HEK293 (cell line): ENCODE data around the gene IGF2R.

ENCODE experiments used
- CTCF ChIA-PET: fragments of 350-600 bp; formaldehyde crosslinking; extraction: SDS; loops from one replicate; lab custom pipeline; 2021; ENCODE audit warnings: antibody characterized with exemption; lab: Yijun Ruan, JAX
- POLR2A ChIA-PET: fragments of 300-600 bp; formaldehyde crosslinking; extraction: SDS; loops from one replicate; lab custom pipeline; 2020; ENCODE audit warnings: antibody characterized with exemption, inconsistent platforms; lab: Yijun Ruan, JAX
- H3K27ac ChIP-seq: fragments of 200-500 bp; sonication (Bioruptor generic); 2 replicates; pipeline ENCODE4 v1.5.1; 2014; ENCODE audit warnings: low read depth, low read length, control low read depth, inconsistent platforms; ENCODE audit errors: extremely low read depth
- H3K36me3 ChIP-seq, 2 experiments: fragments of 200-500 bp in 1 of 2; sonication (Bioruptor generic) in 1 of 2; 1 replicate in 1 of 2; 2 replicates in 1 of 2; pipeline ENCODE4 v1.5.1; 2014 to 2017; ENCODE audit warnings: inconsistent platforms in 2 of 2, low read length in 2 of 2; ENCODE audit not compliant: control insufficient read depth in 2 of 2, insufficient read depth in 1 of 2
- H3K4me1 ChIP-seq: fragments of 200-500 bp; sonication (Bioruptor generic); 2 replicates; pipeline ENCODE4 v1.5.1; 2014; ENCODE audit warnings: mild to moderate bottlenecking, low read length, inconsistent platforms; ENCODE audit not compliant: control insufficient read depth, insufficient read depth
- H3K4me3 ChIP-seq: 2 replicates; pipeline ENCODE4 v1.5.1; 2011; ENCODE audit warnings: low read depth, mild to moderate bottlenecking, control low read depth, low read length, moderate library complexity
- H3K9me3 ChIP-seq: fragments of 200-500 bp; sonication (Bioruptor generic); 2 replicates; pipeline ENCODE4 v1.5.1; 2014; ENCODE audit warnings: low read depth, low read length, inconsistent platforms; ENCODE audit not compliant: control insufficient read depth, insufficient read depth
- FEZF1 ChIP-seq: fragments of 450-650 bp; formaldehyde crosslinking; IDR thresholded peaks from 2 replicates; pipeline ENCODE4 v1.5.1; 2016; ENCODE audit warnings: missing biosample characterization, missing genetic modification characterization
- KLF17 ChIP-seq: fragments of 450-650 bp; formaldehyde crosslinking; IDR thresholded peaks from 2 replicates; pipeline ENCODE4 v1.5.1; 2016; ENCODE audit warnings: missing biosample characterization, missing genetic modification characterization
- PRDM10 ChIP-seq: fragments of 450-650 bp; formaldehyde crosslinking; IDR thresholded peaks from 2 replicates; pipeline ENCODE4 v1.5.1; 2016; ENCODE audit warnings: missing biosample characterization, missing genetic modification characterization
- PRDM4 ChIP-seq: fragments of 450-650 bp; formaldehyde crosslinking; IDR thresholded peaks from 2 replicates; pipeline ENCODE4 v1.5.1; 2017; ENCODE audit warnings: missing biosample characterization, missing genetic modification characterization
- PRDM6 ChIP-seq: fragments of 450-650 bp; formaldehyde crosslinking; IDR thresholded peaks from 2 replicates; pipeline ENCODE4 v1.5.1; 2017; ENCODE audit warnings: missing biosample characterization, missing genetic modification characterization
- SP3 ChIP-seq: fragments of 450-650 bp; formaldehyde crosslinking; IDR thresholded peaks from 2 replicates; pipeline ENCODE4 v1.5.1; 2016; ENCODE audit warnings: missing biosample characterization, missing genetic modification characterization
- TCF7L2 ChIP-seq: IDR thresholded peaks from 2 replicates; pipeline ENCODE4 v1.6.1; 2011; ENCODE audit warnings: low read depth, mild to moderate bottlenecking, inconsistent platforms, low read length, moderate library complexity, borderline replicate concordance
- TRIM28 ChIP-seq: IDR thresholded peaks from 2 replicates; pipeline ENCODE4 v1.6.1; 2011; ENCODE audit warnings: low read length, control low read depth, borderline replicate concordance
- ZBTB20 ChIP-seq: fragments of 450-650 bp; formaldehyde crosslinking; IDR thresholded peaks from 2 replicates; pipeline ENCODE4 v1.5.1; 2016; ENCODE audit warnings: missing biosample characterization, missing genetic modification characterization
- ZBTB7A ChIP-seq: fragments of 450-650 bp; formaldehyde crosslinking; IDR thresholded peaks from 2 replicates; pipeline ENCODE4 v1.5.1; 2016; ENCODE audit warnings: low read depth, missing biosample characterization, missing genetic modification characterization
- ZNF133 ChIP-seq: fragments of 450-650 bp; formaldehyde crosslinking; IDR thresholded peaks from 2 replicates; pipeline ENCODE4 v1.5.1; 2016; ENCODE audit warnings: missing biosample characterization, missing genetic modification characterization
- ZNF2 ChIP-seq: fragments of 450-650 bp; formaldehyde crosslinking; IDR thresholded peaks from 2 replicates; pipeline ENCODE4 v1.5.1; 2016; ENCODE audit warnings: missing biosample characterization, missing genetic modification characterization
- ZNF239 ChIP-seq: fragments of 450-650 bp; formaldehyde crosslinking; IDR thresholded peaks from 2 replicates; pipeline ENCODE4 v1.5.1; 2016; ENCODE audit warnings: missing biosample characterization, missing genetic modification characterization
- ZNF274 ChIP-seq, 2 experiments: fragments of 200-500 bp in 1 of 2; fragments of 450-650 bp in 1 of 2; sonication (Bioruptor generic) in 1 of 2; formaldehyde crosslinking in 1 of 2; IDR thresholded peaks; 2 replicates each; pipeline versions ENCODE4 v1.5.1 to v1.6.1; 2014 to 2016; ENCODE audit warnings: borderline replicate concordance in 1 of 2, inconsistent platforms in 1 of 2, low read length in 1 of 2, missing biosample characterization in 1 of 2, missing genetic modification characterization in 1 of 2
- ZNF561 ChIP-seq: fragments of 450-650 bp; IDR thresholded peaks from 2 replicates; pipeline ENCODE4 v1.5.1; 2018; ENCODE audit warnings: missing biosample characterization, missing genetic modification characterization, borderline replicate concordance
- ZNF600 ChIP-seq: fragments of 450-650 bp; formaldehyde crosslinking; IDR thresholded peaks from 2 replicates; pipeline ENCODE4 v1.5.1; 2016; ENCODE audit warnings: missing biosample characterization, missing genetic modification characterization
- ZNF626 ChIP-seq: fragments of 450-650 bp; sonication (Bioruptor Pico); formaldehyde crosslinking; IDR thresholded peaks from 2 replicates; pipeline ENCODE4 v1.5.1; 2018; ENCODE audit warnings: missing biosample characterization, missing genetic modification characterization, inconsistent platforms
- ZNF639 ChIP-seq: fragments of 450-650 bp; formaldehyde crosslinking; IDR thresholded peaks from 2 replicates; pipeline ENCODE4 v1.5.1; 2016; ENCODE audit warnings: missing biosample characterization, missing genetic modification characterization
- ZNF677 ChIP-seq: fragments of 450-650 bp; IDR thresholded peaks from 2 replicates; pipeline ENCODE4 v1.5.0; 2018; ENCODE audit warnings: missing biosample characterization, mild to moderate bottlenecking, missing genetic modification characterization, moderate library complexity
- ZNF704 ChIP-seq: fragments of 450-650 bp; formaldehyde crosslinking; IDR thresholded peaks from 2 replicates; pipeline ENCODE4 v1.5.1; 2016; ENCODE audit warnings: missing biosample characterization, missing genetic modification characterization
- ZNF830 ChIP-seq: fragments of 450-650 bp; IDR thresholded peaks from 2 replicates; pipeline ENCODE4 v1.5.0; 2018; ENCODE audit warnings: missing biosample characterization, missing genetic modification characterization, low read depth, mild to moderate bottlenecking, moderate library complexity
- ZSCAN16 ChIP-seq: fragments of 450-650 bp; formaldehyde crosslinking; IDR thresholded peaks from 2 replicates; pipeline ENCODE4 v1.5.1; 2016; ENCODE audit warnings: missing biosample characterization, missing genetic modification characterization

The IGF2R gene

GRCh38 chr6:159929819-159930218 is 39.1 kb upstream of the IGF2R start:
- no peak overlapping the region for H3K4me3 ChIP-seq
- POLR2A ChIA-PET = no interaction called here
- H3K9me3 ChIP-seq = no peaks in the 10 kb centered on the region
- no peak overlapping the region for H3K27ac ChIP-seq
- H3K4me1 ChIP-seq = no peaks in the 10 kb centered on the region
- TF ChIP-seq ZNF274 (IDR thresholded peaks at IDR 0.05; ENCODE audit: low read length) = no peak
- no peak for TF ChIP-seq ZNF274 (tag by site-specific recombination; IDR thresholded peaks at IDR 0.05; ENCODE audit: borderline replicate concordance)
- no peak for TF ChIP-seq KLF17 (tag by site-specific recombination)
- no peak for TF ChIP-seq PRDM10 (tag by site-specific recombination)
- no peak for TF ChIP-seq ZBTB20 (tag by site-specific recombination)
- no peak for TF ChIP-seq ZNF2 (tag by site-specific recombination)
- TF ChIP-seq FEZF1 (tag by site-specific recombination) = no peak
- no peak for TF ChIP-seq ZNF626 (tag by site-specific recombination)
- TF ChIP-seq ZNF677 (tag by site-specific recombination) = no peak
- peak; percentile 56; the same call in 1 of the 2 replicates for TF ChIP-seq ZNF600
- TF ChIP-seq ZNF561 (tag by site-specific recombination) = 0 out of 2 replicates have a peak, but pooled peaks have one; percentile 15
- TF ChIP-seq TCF7L2 = no peak
- peak; percentile 38; the same call in 1 of the 2 replicates for TF ChIP-seq TRIM28
- TF ChIP-seq ZNF704 (tag by site-specific recombination) = no peak
- TF ChIP-seq ZNF239 (tag by site-specific recombination) = no peak
- no peak for TF ChIP-seq ZNF830 (tag by site-specific recombination)
- TF ChIP-seq SP3 = no peak
- TF ChIP-seq PRDM6 (tag by site-specific recombination) = peak; percentile 79
- TF ChIP-seq ZSCAN16 = no peak
- no peak for TF ChIP-seq ZBTB7A
- TF ChIP-seq ZNF133 = peak; percentile 84
- no peak for TF ChIP-seq ZNF639 (tag by site-specific recombination)
- TF ChIP-seq PRDM4 (tag by site-specific recombination) = no peak
- CTCF ChIA-PET = interaction anchor here (0.6 to 1.4 kb wide), 4 partner anchors 10 to 239 kb away, joined by 3 to 4 read pairs (median 4); no protein-coding TSS in a partner anchor
- H3K36me3 ChIP-seq = no peaks in the 10 kb centered on the region
